HS-5 (cell line): ENCODE results near the gene C19orf25.
"Not testable (repeated sequence)": the region's sequence is repeated elsewhere in the genome, so short reads cannot be mapped to it uniquely, and the experiment has no call there.

Experiments
- DNase-seq: peaks from one replicate; pipeline ENCODE4 v3.0.0-alpha.2; 2012; ENCODE audit warnings: low read depth

The C19orf25 gene

DNA sequence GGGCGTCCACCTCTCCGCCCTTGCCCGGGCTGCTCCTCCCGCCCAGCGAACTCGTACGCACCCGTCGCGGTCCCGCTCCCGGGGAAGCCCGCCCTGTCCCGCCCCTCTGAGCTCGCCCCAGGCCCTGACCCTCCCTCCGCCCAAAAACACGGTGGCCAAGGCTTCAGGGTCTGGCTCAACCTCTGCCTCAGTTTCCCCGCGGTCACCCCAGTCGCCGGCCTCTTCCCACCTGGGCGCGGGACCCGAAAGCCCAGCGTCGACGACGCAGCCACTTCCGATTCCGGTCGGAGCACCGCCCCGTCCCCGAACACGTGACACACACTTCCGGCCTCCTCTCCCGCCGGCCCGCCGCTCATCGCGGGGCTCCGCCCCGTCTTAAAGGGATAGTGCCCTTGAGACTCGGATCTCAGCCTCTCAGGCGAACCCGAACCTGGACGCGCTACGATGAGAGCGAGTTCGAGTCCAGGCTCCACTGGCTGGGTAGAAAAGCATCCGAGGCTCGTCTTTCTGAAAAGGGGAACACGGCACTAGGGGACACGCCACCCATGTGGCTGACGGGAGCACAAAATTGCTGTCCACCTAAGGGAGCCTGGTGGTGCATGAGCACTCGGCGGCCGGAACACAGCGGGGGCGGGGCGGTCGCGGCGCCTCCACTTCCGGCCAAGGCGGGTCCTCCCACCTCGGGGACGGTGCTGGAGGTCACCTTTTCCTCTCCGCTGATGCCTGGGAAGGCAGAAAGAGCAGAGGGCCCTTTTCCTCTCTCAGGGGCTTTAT lies at the start of gene C19orf25:
Gene C19orf25, minus strand, starts transcription at position 282 of the 774 bp plus-strand sequence. CDS start 312 bp downstream, outside the sequence.
- DNase-seq, result no peak

DNA sequence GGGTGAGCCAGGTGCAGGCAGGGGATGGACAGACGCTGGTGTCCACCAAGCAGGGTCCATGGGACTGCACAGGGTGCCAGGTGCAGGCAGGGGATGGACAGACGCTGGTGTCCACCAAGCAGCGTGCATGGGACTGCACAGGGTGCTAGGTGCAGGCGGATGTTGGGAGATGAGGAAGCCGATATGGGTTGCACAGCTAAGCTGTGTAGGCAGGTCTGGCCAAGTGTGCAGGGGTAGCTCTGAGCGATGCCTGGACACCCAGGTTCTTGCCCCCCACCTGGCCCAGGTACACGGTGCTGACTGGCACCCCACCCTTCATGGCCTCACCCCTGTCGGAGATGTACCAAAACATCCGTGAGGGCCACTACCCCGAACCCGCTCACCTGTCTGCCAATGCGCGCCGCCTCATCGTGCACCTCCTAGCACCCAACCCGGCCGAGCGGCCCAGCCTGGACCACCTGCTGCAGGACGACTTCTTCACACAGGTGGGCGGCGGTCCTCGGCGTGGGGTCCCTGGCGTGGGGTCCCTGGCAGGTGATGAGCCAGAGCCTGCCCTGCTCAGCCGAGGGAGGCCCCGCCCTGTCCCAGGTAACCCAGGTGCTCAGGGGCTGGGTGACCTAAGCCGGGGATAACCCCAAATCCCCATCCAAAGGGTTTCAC lies 48.8 kb upstream of the C19orf25 start:
- no peak for DNase-seq

DNA sequence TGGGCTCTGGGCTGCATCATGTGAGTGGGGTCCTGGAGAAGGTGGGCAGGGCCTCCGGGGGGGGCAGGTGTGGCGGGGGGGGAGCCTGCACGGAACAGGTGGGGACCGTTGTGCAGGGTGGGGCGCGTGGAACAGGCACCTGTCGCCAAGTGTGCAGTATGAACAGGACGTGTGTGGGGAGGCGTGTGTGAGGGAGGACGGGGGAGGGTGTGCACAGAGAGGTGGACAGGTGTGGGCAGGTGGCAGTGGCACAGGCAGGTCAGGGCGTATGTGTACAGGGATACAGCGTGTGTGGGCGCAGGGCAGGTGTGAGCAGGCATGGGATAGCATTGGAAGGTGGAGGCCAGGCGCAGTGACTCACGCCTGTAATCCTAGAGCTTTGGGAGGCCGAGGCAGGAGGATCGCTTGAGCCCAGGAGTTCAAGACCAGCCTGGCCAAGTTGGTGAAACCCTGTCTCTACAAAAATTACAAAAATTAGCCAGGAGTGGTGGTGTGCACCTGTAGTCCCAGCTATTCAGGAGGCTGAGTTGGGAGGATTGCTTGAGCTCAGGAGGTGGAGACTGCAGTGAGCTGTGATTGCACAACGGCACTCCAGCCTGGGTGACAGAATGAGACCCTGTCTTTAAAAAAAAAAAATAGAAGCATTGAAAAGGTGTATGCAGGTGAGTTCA lies 48.1 kb upstream of the C19orf25 start:
- DNase-seq, result no peak

GRCh38 chr19:1526066-1526778 lies 47.2 kb upstream of the C19orf25 start:
- DNase-seq, result no peak

DNA sequence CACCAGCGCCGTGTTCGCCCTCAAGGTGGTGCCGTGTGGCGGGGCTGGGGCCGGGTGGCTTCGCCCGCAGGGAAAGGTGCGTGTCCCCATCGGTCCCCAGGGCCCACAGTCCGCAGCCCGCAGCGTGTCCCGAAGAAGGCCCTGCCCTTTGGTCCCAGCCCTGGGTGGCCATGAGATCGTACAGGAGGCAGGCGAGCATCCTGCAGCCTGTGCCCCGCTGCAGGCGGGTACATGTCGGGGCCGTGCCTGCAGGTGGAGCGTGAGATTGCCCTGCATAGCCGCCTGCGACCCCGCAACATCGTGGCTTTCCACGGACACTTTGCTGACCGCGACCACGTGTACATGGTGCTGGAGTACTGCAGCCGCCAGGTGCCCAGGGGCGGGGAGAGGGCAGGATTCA lies 46.3 kb upstream of the C19orf25 start:
- DNase-seq, result no peak

GRCh38 chr19:1524972-1525325 lies 45.9 kb upstream of the C19orf25 start:
- no peak for DNase-seq

- DNase-seq, result no peak
These were observed 45.4 kb upstream of the C19orf25 start for GRCh38 chr19:1524287-1524971.

DNA sequence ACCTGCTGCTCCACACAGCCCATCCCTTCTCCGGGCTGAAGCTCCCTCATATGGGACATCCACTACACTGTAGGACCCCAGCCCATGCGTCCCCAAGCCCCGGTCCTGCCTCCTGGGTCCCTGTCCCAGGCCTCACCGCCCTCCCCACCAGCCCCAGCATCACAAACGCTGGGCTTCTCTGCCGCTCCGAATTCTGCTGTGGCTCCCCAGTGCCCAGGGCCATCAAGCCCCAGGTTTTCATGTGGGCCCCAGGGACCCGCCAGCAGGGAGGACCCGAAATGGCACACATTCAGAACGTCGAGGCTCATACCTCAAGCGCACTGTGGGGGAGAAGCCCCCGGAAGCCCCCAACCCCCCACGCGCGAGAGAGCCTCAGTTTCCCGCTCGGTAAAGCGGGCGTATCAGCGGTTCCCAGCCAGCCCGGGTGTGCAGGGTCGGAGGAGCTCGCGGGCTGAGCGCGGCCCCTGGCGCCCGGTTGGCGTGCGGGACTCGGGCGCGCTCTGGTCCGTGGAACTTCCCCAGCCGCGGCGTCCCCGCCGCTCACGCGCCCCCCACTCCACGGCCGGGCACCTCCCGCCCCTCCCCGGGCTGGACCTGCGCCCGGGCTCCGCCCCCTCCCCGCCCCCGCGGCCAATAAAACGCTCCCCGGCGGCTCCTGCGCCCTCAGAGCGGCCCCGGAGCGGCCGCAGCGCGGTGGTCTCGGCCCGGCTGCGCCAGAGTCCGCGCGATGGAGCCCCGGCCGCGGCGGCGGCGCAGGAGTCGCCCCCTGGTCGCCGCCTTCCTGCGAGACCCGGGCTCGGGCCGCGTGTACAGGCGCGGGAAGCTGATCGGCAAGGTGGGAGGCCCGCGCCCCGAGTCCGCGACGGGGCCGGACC lies 44.6 kb upstream of the C19orf25 start, which contains the start of gene PLK5:
Gene PLK5, plus strand, starts transcription at position 666 of the 875 bp plus-strand sequence. CDS start 2,920 bp downstream, outside the sequence.
- DNase-seq, result no peak

GRCh38 chr19:1522838-1523237 lies 43.8 kb upstream of the C19orf25 start:
- no peak for DNase-seq

GRCh38 chr19:1522061-1522460 lies 43.0 kb upstream of the C19orf25 start:
- no peak for DNase-seq

GRCh38 chr19:1521636-1522035 lies 42.6 kb upstream of the C19orf25 start:
- DNase-seq, result no peak

DNA sequence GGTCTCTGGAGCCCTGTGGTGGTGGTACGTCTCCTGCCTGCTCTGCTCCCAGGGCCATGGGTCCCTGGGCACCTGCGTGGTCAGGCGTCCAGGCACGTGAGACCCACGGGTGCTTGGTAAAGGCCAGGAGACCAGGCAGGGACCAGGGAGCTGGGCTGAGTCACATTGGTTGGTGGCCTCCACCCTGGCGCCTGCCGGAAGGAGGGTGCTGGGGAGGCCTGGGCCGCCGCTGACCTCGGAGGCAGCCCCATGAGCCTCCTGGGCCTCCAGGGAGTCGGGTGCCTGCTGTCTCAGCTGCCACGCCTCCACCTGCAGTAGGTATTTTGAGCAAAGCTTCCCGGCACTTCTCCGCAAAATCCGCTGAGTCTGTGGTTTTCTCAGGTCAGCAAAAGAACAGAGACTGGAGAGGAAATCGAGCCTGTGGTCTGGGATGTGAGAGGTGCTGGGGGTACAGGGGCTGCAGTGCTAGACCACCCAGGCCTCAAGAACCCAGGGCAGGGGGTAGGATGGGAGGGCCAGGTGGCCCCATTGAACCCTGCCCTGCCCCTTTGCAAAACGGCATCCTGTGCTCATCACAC lies 41.3 kb upstream of the C19orf25 start:
- DNase-seq, result no peak

GRCh38 chr19:1519802-1520201 lies 40.8 kb upstream of the C19orf25 start:
- not testable (repeated sequence) for DNase-seq

DNA sequence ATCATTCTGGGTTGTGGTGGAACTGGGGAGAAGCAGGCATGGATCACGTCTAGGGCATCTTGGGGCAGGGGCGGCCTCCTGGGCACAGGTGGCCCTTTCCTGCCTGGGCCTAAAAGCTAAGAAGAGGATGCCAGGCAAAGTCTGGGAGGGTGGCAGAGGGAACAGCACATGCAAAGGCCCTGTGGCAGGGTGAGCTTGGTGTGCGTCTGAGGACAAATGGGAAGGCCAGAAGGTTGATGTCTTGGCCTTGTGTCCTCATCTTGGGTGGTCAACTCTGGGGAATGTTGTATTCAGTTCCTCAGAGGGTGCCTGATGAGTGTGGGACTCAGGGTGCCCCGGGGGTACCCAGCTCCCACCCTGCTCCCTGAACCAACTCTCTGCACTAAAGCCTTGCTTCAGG lies 39.5 kb upstream of the C19orf25 start:
- DNase-seq, result no peak

GRCh38 chr19:1516395-1516753 lies 37.4 kb upstream of the C19orf25 start:
- DNase-seq, result no peak

GRCh38 chr19:1514986-1515721 lies 36.1 kb upstream of the C19orf25 start:
- no peak for DNase-seq

- DNase-seq, result no peak
These were observed 35.3 kb upstream of the C19orf25 start for GRCh38 chr19:1514295-1514661.

DNA sequence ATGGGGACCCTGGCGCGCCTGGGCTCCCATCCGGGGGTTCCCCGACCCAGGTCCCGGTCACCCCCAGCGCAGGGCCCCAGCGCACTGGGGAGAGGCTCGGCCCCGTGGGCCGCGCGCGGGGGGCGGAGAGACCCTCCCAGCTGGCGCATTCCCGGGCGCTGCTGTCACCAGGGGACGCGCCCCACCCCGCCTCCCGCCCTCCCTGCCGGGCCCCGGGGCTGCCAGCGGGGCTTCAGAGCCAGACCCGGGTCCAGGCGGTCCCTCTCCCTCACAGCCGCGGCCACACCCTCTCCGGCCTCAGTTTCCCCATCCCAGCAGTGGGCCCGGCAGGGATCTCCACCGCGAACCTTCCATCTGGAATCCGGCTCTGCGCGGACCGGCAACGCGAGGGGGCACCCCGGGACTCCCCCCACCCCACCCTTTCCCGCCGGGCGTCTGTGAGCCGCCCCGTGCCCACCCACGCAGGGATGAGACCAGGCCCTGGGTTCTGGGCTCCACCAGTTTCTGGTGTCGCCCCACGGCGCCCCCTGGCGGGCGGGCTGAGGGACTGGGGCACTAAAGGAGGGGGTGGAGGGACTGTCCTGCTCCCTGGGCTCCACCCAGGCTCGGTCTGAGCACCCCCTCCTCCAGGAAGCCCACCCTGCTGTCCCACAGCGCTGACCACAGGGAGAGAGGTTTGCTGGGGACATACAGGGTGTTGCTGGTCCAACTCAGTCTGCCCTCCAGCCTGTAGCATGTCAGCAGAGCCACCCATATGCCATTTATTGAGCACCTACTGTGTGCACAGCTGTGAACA lies 34.7 kb upstream of the C19orf25 start:
- no peak for DNase-seq
